HCT116 (cell line): Measurements from ENCODE around the gene NOP53. TPM values are rescaled to one million over a fixed set of nuclear protein-coding genes. Genes with fewer than 3 reads are reported as not detected.

ENCODE experiments used
- ATAC-seq: fragments of 200-7000 bp; cut with Tn5 transposase; 2 replicates; pipeline ENCODE4 v1.9.1; 2020; ENCODE audit warnings: mild to moderate bottlenecking, moderate library complexity
- BruUV-seq: library from RNA; stranded (reverse); fragments of 400-500 nt; replicated peaks from 2 replicates; lab custom pipeline; 2021; lab: Mats Ljungman, UMichigan
- CTCF ChIA-PET: fragments of 300-600 bp; sonication (Branson Sonifier 250); formaldehyde crosslinking; loops from one replicate; lab custom pipeline; 2021; ENCODE audit warnings: antibody characterized with exemption; lab: Charles Lee
- POLR2A ChIA-PET: fragments of 300-600, 350-600 bp; sonication (Branson Sonifier 250); formaldehyde crosslinking; loops from one replicate; lab custom pipeline; 2021; ENCODE audit warnings: antibody characterized with exemption; lab: Charles Lee
- RAD21 ChIA-PET, 2 experiments: fragments of 300-600 bp; sonication (Branson Sonifier 250); formaldehyde crosslinking; loops; one replicate each; lab custom pipeline; 2023; ENCODE audit warnings: low total read pairs in 2 of 2; ENCODE audit not compliant: uncharacterized antibody in 2 of 2, unreplicated experiment in 2 of 2, low non-redundant PET in 1 of 2; lab: Charles Lee
- DNase-seq: peaks from one replicate; pipeline ENCODE4 v3.0.0-alpha.2; 2010; ENCODE audit warnings: low read depth, low spot score
- H2AFZ ChIP-seq: fragments of 200-600 bp; shearing (Covaris generic), sonication (generic); 2 replicates; pipeline ENCODE4 v1.6.1; 2017; ENCODE audit warnings: low read depth, mixed run types, mixed read lengths, antibody characterized with exemption, low read length; ENCODE audit not compliant: poor library complexity, severe bottlenecking
- H3K27ac ChIP-seq: 2 replicates; pipeline ENCODE4 v1.5.1; 2012; ENCODE audit warnings: low read depth, low read length
- H3K27me3 ChIP-seq: fragments of 200-600 bp; sonication (generic); 2 replicates; pipeline ENCODE4 v1.6.1; 2016; ENCODE audit warnings: mixed run types, low read length, mixed read lengths; ENCODE audit not compliant: insufficient read depth
- H3K36me3 ChIP-seq, 2 experiments: fragments of 200-500 bp in 1 of 2; fragments of 200-600 bp in 1 of 2; sonication (Bioruptor generic) in 1 of 2; sonication (generic) in 1 of 2; 2 replicates each; pipeline versions ENCODE4 v1.5.1 to v1.6.1; 2014 to 2016; ENCODE audit warnings: low read length in 2 of 2, inconsistent platforms in 1 of 2, mixed read lengths in 1 of 2, mixed run types in 1 of 2; ENCODE audit not compliant: insufficient read depth in 2 of 2, control insufficient read depth in 1 of 2
- H3K4me1 ChIP-seq, 2 experiments: fragments of 200-600 bp in 1 of 2; sonication (generic) in 1 of 2; 2 replicates each; pipeline versions ENCODE4 v1.5.1 to v1.6.1; 2012 to 2017; ENCODE audit warnings: low read length in 2 of 2, inconsistent platforms in 1 of 2, mild to moderate bottlenecking in 1 of 2, mixed read lengths in 1 of 2, mixed run types in 1 of 2, moderate library complexity in 1 of 2; ENCODE audit not compliant: insufficient read depth in 2 of 2, control insufficient read depth in 1 of 2
- H3K4me2 ChIP-seq: fragments of 200-600 bp; sonication (generic); 2 replicates; pipeline ENCODE4 v1.6.1; 2017; ENCODE audit warnings: mixed run types, low read length, mixed read lengths
- H3K4me3 ChIP-seq, 2 experiments: fragments of 200-600 bp in 1 of 2; sonication (generic) in 1 of 2; replicated peaks in 1 of 2; 2 replicates each; pipeline ENCODE4 v1.5.1; 2011 to 2016; ENCODE audit warnings: low read length in 2 of 2, control low read depth in 1 of 2, low read depth in 1 of 2, mild to moderate bottlenecking in 1 of 2, mixed read lengths in 1 of 2, mixed run types in 1 of 2
- H3K79me2 ChIP-seq: fragments of 200-600 bp; sonication (generic); 2 replicates; pipeline ENCODE4 v1.6.1; 2017; ENCODE audit warnings: mild to moderate bottlenecking, mixed run types, low read length, moderate library complexity, mixed read lengths; ENCODE audit not compliant: insufficient read depth
- H3K9ac ChIP-seq: fragments of 200-600 bp; sonication (generic); 2 replicates; pipeline ENCODE4 v1.6.1; 2016; ENCODE audit warnings: low read length, mixed read lengths
- H3K9me2 ChIP-seq: fragments of 200-600 bp; sonication (generic), shearing (Covaris generic); 2 replicates; pipeline ENCODE4 v1.6.1; 2017; ENCODE audit warnings: mixed run types, mild to moderate bottlenecking, moderate library complexity; ENCODE audit not compliant: insufficient read depth
- H3K9me3 ChIP-seq, 2 experiments: fragments of 200-500 bp in 1 of 2; fragments of 200-600 bp in 1 of 2; sonication (Bioruptor generic) in 1 of 2; sonication (generic) in 1 of 2; 2 replicates each; pipeline ENCODE4 v1.6.1; 2014 to 2017; ENCODE audit warnings: low read length in 2 of 2, mixed read lengths in 2 of 2, inconsistent platforms in 1 of 2, low read depth in 1 of 2, mild to moderate bottlenecking in 1 of 2, mixed run types in 1 of 2, moderate library complexity in 1 of 2; ENCODE audit not compliant: control insufficient read depth in 1 of 2, insufficient read depth in 1 of 2
- H4K20me1 ChIP-seq: fragments of 200-600 bp; sonication (generic), shearing (Covaris generic); 2 replicates; pipeline ENCODE4 v1.6.1; 2017; ENCODE audit warnings: mixed run types, mild to moderate bottlenecking, moderate library complexity; ENCODE audit not compliant: insufficient read depth
- ELF1 ChIP-seq: IDR thresholded peaks from 2 replicates; pipeline ENCODE4 v1.6.1; 2012; ENCODE audit warnings: low read depth, borderline replicate concordance
- JUND ChIP-seq: IDR thresholded peaks from 2 replicates; pipeline ENCODE4 v1.6.1; 2012
- SIN3A ChIP-seq: IDR thresholded peaks from 2 replicates; pipeline ENCODE4 v1.6.1; 2012; ENCODE audit warnings: low read depth
- SP1 ChIP-seq: IDR thresholded peaks from 2 replicates; pipeline ENCODE4 v1.6.1; 2012; ENCODE audit warnings: low read depth
- intact Hi-C: fragments of 100-400 bp; cut with micrococcal nuclease; formaldehyde crosslinking; loops from 2 replicates; pipeline ENCODE4 v1.10.0; 2022
- total RNA-seq: library from RNA; stranded (reverse); gene quantifications from one replicate; pipeline ENCODE4 v1.2.1, GENCODE V29; 2021; ENCODE audit not compliant: unreplicated experiment
- TF ChIP-seq, protein P1 (sequence below): IDR thresholded peaks from 2 replicates; pipeline ENCODE4 v1.6.1; 2012; ENCODE audit warnings: low read depth

The NOP53 gene
- total RNA-seq, 1 experiment from 2014 or later, result 322 TPM

DNA sequence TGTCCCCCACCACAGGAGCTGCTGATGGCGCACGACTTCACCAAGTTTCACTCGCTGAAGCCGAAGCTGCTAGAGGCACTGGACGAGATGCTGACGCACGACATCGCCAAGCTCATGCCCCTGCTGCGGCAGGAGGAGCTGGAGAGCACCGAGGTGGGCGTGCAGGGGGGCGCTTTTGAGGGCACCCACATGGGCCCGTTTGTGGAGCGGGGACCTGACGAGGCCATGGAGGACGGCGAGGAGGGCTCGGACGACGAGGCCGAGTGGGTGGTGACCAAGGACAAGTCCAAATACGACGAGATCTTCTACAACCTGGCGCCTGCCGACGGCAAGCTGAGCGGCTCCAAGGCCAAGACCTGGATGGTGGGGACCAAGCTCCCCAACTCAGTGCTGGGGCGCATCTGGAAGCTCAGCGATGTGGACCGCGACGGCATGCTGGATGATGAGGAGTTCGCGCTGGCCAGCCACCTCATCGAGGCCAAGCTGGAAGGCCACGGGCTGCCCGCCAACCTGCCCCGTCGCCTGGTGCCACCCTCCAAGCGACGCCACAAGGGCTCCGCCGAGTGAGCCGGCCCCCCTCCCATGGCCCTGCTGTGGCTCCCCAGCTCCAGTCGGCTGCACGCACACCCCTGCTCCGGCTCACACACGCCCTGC lies 4.4 kb upstream of the NOP53 start:
- Histone ChIP-seq H3K9me2 (no peaks in the 10 kb centered on the region), H3K9me3 (no peaks in the 10 kb centered on the region), H3K27me3 (no peaks in the 10 kb centered on the region), H3K9ac (no peak overlapping the region), H2AFZ (no peak overlapping the region), H4K20me1 (no peaks in the 10 kb centered on the region), H3K4me1 (peaks cover 17 to 32% of the 10 kb centered on the region in 2 experiments), H3K4me3 (no peak overlapping the region), H3K36me3 (peaks cover 8 to 12% of the 10 kb centered on the region in 2 experiments; a peak in 3 of 4 replicates), H3K27ac (no peak overlapping the region), H3K79me2 (peaks cover 5% of the 10 kb centered on the region), H3K4me2 (no peak overlapping the region)
- intact Hi-C loops, result no loop called here
- CTCF ChIA-PET, result interaction anchor here (2.8 kb wide), 1 partner anchor 28 kb away, joined by 10 read pairs; the partner anchor contains the start of gene EHD2
- no TSS peak for BruUV-seq
- POLR2A ChIA-PET, result interaction anchor here (5.2 kb wide), 1 partner anchor 28 kb away, joined by 32 read pairs; the partner anchor contains the start of gene EHD2
- DNase-seq (no peak), ATAC-seq (no peak)
- RAD21 ChIA-PET, result no interaction called here
- TF ChIP-seq SP1 (no peak), JUND (no peak), ELF1 (no peak), SIN3A (no peak)
- TF ChIP-seq, protein P1, sequence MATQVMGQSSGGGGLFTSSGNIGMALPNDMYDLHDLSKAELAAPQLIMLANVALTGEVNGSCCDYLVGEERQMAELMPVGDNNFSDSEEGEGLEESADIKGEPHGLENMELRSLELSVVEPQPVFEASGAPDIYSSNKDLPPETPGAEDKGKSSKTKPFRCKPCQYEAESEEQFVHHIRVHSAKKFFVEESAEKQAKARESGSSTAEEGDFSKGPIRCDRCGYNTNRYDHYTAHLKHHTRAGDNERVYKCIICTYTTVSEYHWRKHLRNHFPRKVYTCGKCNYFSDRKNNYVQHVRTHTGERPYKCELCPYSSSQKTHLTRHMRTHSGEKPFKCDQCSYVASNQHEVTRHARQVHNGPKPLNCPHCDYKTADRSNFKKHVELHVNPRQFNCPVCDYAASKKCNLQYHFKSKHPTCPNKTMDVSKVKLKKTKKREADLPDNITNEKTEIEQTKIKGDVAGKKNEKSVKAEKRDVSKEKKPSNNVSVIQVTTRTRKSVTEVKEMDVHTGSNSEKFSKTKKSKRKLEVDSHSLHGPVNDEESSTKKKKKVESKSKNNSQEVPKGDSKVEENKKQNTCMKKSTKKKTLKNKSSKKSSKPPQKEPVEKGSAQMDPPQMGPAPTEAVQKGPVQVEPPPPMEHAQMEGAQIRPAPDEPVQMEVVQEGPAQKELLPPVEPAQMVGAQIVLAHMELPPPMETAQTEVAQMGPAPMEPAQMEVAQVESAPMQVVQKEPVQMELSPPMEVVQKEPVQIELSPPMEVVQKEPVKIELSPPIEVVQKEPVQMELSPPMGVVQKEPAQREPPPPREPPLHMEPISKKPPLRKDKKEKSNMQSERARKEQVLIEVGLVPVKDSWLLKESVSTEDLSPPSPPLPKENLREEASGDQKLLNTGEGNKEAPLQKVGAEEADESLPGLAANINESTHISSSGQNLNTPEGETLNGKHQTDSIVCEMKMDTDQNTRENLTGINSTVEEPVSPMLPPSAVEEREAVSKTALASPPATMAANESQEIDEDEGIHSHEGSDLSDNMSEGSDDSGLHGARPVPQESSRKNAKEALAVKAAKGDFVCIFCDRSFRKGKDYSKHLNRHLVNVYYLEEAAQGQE, result no peak
